GM19395 (cell line): ENCODE measurements around the gene ANKMY2.
"Not testable (repeated sequence)": the region's sequence is repeated elsewhere in the genome, so short reads cannot be mapped to it uniquely, and the experiment has no call there.

Source experiments
- ATAC-seq: cut with Tn5 transposase; IDR thresholded peaks from one replicate; pipeline ENCODE4 v1.9.1; 2021; ENCODE audit warnings: mild to moderate bottlenecking, moderate library complexity; ENCODE audit not compliant: unreplicated experiment

The ANKMY2 gene

GRCh38 chr7:16627236-16627635, 18.3 kb downstream of the ANKMY2 start:
- no peak for ATAC-seq

GRCh38 chr7:16626388-16626787, 19.2 kb downstream of the ANKMY2 start:
- ATAC-seq: no peak

- peak; percentile 90 for ATAC-seq
These were observed 25.6 kb downstream of the ANKMY2 start for GRCh38 chr7:16619979-16620408.

GRCh38 chr7:16616542-16616941, 29.0 kb downstream of the ANKMY2 start:
- ATAC-seq: no peak

GRCh38 chr7:16616122-16616521, 29.4 kb downstream of the ANKMY2 start:
- no peak for ATAC-seq

GRCh38 chr7:16615228-16615627, 30.3 kb downstream of the ANKMY2 start:
- no peak for ATAC-seq

GRCh38 chr7:16611711-16612110, 33.8 kb downstream of the ANKMY2 start:
- ATAC-seq: no peak

GRCh38 chr7:16609842-16610450, 35.6 kb downstream of the ANKMY2 start:
- peak; percentile 91 for ATAC-seq

GRCh38 chr7:16606704-16607103, 38.9 kb downstream of the ANKMY2 start:
- ATAC-seq: no peak

GRCh38 chr7:16604054-16604453, 41.5 kb downstream of the ANKMY2 start:
- no peak for ATAC-seq

GRCh38 chr7:16603633-16604032, 41.9 kb downstream of the ANKMY2 start:
- ATAC-seq: no peak

- no peak for ATAC-seq
These were observed 45.7 kb downstream of the ANKMY2 start for GRCh38 chr7:16599860-16600259.

- no peak for ATAC-seq
These were observed 47.5 kb downstream of the ANKMY2 start for GRCh38 chr7:16598015-16598414.

- not testable (repeated sequence) for ATAC-seq
These were observed 50.0 kb downstream of the ANKMY2 start for GRCh38 chr7:16595596-16595995.

- ATAC-seq: no peak
These were observed 50.9 kb downstream of the ANKMY2 start for GRCh38 chr7:16594676-16595075.

GRCh38 chr7:16594061-16594460, 51.5 kb downstream of the ANKMY2 start:
- ATAC-seq: no peak

GRCh38 chr7:16592395-16592794, 53.2 kb downstream of the ANKMY2 start:
- ATAC-seq: no peak

GRCh38 chr7:16590424-16590823, 55.1 kb downstream of the ANKMY2 start:
- ATAC-seq: no peak

- no peak for ATAC-seq
These were observed 55.7 kb downstream of the ANKMY2 start for GRCh38 chr7:16589881-16590280.

- no peak for ATAC-seq
These were observed 57.8 kb downstream of the ANKMY2 start for GRCh38 chr7:16587790-16588189.

GRCh38 chr7:16587129-16587528, 58.4 kb downstream of the ANKMY2 start:
- ATAC-seq: no peak

- no peak for ATAC-seq
These were observed 59.3 kb downstream of the ANKMY2 start for GRCh38 chr7:16586081-16586874.
